HepG2 (cell line): ENCODE results near the gene KIAA2012.

Experiments
- CSRNP2 ChIP-seq: sonication (generic); formaldehyde crosslinking; conservative IDR thresholded peaks from 2 replicates; pipeline ENCODE4 v1.8.0; 2022; ENCODE audit warnings: low read depth, missing genetic modification reagents
- NR2C2 ChIP-seq: sonication (generic); formaldehyde crosslinking; IDR thresholded peaks from 2 replicates; pipeline ENCODE4 v1.4.0; 2020; ENCODE audit warnings: missing genetic modification reagents, mild to moderate bottlenecking, moderate library complexity, borderline replicate concordance
- NR2F6 ChIP-seq, 2 experiments: IDR thresholded peaks; 2 replicates each; pipeline ENCODE4 v1.6.1; 2016; ENCODE audit warnings: antibody characterized with exemption in 1 of 2, mild to moderate bottlenecking in 1 of 2
- SRF ChIP-seq: IDR thresholded peaks from 2 replicates; pipeline ENCODE4 v1.6.1; 2011; ENCODE audit warnings: mild to moderate bottlenecking, low read depth, low read length, moderate library complexity
- TCF12 ChIP-seq, 2 experiments: fragments of 450-650 bp in 1 of 2; sonication (generic) in 1 of 2; formaldehyde crosslinking in 1 of 2; IDR thresholded peaks; 2 replicates each; pipeline versions ENCODE4 v1.6.1 to v1.8.0; 2017 to 2022; ENCODE audit warnings: antibody characterized with exemption in 1 of 2, mild to moderate bottlenecking in 1 of 2, missing genetic modification reagents in 1 of 2, moderate library complexity in 1 of 2
- ZFP36 ChIP-seq: fragments of 150-350 bp; IDR thresholded peaks from 2 replicates; pipeline ENCODE4 v1.6.1; 2018; ENCODE audit warnings: borderline replicate concordance, low read length, low read depth; ENCODE audit not compliant: partially characterized antibody
- TF ChIP-seq, protein P1 (sequence below): sonication (generic); formaldehyde crosslinking; IDR thresholded peaks from 2 replicates; pipeline ENCODE4 v1.4.0; 2020; ENCODE audit warnings: missing genetic modification reagents, borderline replicate concordance
- TF ChIP-seq, protein P2 (sequence below): sonication (generic); formaldehyde crosslinking; IDR thresholded peaks from 2 replicates; pipeline ENCODE4 v1.5.0; 2020; ENCODE audit warnings: mild to moderate bottlenecking, missing genetic modification reagents, moderate library complexity
- TF ChIP-seq, protein P3 (sequence below): sonication (generic); formaldehyde crosslinking; IDR thresholded peaks from 2 replicates; pipeline ENCODE4 v1.5.0; 2020; ENCODE audit warnings: mild to moderate bottlenecking, low read depth, missing genetic modification reagents, borderline replicate concordance

DNA sequence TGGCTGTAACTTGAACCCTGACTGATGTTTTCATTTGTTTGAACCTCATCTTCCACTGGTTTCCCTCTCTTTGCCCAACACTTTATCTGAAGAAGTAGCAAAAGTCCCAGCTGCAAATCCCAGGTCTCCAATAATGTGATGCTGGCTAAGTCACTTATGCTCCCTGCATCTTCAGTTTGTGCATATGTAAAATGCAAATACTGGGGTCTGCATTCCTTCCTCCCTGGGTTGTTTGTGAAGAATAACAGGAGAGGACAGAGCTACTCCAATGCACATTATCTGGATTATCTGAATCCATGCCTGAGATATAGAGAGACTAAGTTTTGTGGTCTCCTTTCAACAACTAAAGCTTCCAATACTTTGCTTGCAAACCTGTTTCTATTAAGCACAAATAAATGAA is 22.2 kb downstream of the KIAA2012 start:
- no peak for TF ChIP-seq CSRNP2 (CRISPR knock-in tag)
- TF ChIP-seq ZFP36 = no peak
- TF ChIP-seq, protein P1, sequence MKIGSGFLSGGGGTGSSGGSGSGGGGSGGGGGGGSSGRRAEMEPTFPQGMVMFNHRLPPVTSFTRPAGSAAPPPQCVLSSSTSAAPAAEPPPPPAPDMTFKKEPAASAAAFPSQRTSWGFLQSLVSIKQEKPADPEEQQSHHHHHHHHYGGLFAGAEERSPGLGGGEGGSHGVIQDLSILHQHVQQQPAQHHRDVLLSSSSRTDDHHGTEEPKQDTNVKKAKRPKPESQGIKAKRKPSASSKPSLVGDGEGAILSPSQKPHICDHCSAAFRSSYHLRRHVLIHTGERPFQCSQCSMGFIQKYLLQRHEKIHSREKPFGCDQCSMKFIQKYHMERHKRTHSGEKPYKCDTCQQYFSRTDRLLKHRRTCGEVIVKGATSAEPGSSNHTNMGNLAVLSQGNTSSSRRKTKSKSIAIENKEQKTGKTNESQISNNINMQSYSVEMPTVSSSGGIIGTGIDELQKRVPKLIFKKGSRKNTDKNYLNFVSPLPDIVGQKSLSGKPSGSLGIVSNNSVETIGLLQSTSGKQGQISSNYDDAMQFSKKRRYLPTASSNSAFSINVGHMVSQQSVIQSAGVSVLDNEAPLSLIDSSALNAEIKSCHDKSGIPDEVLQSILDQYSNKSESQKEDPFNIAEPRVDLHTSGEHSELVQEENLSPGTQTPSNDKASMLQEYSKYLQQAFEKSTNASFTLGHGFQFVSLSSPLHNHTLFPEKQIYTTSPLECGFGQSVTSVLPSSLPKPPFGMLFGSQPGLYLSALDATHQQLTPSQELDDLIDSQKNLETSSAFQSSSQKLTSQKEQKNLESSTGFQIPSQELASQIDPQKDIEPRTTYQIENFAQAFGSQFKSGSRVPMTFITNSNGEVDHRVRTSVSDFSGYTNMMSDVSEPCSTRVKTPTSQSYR = no peak
- TF ChIP-seq TCF12 (IDR thresholded peaks at IDR 0.05) = no peak
- no peak for TF ChIP-seq TCF12 (CRISPR knock-in tag; IDR thresholded peaks at IDR 0.05)
- TF ChIP-seq, protein P2, sequence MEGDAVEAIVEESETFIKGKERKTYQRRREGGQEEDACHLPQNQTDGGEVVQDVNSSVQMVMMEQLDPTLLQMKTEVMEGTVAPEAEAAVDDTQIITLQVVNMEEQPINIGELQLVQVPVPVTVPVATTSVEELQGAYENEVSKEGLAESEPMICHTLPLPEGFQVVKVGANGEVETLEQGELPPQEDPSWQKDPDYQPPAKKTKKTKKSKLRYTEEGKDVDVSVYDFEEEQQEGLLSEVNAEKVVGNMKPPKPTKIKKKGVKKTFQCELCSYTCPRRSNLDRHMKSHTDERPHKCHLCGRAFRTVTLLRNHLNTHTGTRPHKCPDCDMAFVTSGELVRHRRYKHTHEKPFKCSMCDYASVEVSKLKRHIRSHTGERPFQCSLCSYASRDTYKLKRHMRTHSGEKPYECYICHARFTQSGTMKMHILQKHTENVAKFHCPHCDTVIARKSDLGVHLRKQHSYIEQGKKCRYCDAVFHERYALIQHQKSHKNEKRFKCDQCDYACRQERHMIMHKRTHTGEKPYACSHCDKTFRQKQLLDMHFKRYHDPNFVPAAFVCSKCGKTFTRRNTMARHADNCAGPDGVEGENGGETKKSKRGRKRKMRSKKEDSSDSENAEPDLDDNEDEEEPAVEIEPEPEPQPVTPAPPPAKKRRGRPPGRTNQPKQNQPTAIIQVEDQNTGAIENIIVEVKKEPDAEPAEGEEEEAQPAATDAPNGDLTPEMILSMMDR (CRISPR knock-in tag) = no peak
- no peak for TF ChIP-seq NR2C2
- TF ChIP-seq NR2F6 (IDR thresholded peaks at IDR 0.05) = no peak
- TF ChIP-seq NR2F6 (CRISPR knock-in tag; IDR thresholded peaks at IDR 0.05) = no peak
- TF ChIP-seq, protein P3, sequence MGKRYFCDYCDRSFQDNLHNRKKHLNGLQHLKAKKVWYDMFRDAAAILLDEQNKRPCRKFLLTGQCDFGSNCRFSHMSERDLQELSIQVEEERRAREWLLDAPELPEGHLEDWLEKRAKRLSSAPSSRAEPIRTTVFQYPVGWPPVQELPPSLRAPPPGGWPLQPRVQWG (CRISPR knock-in tag) = no peak
- TF ChIP-seq SRF = no peak
